NCI-H345 treated with DMSO at 0.1 percent for 48 hours (cell line): ENCODE results near the gene RILPL1.
"Not testable (repeated sequence)": the region's sequence is repeated elsewhere in the genome, so short reads cannot be mapped to it uniquely, and the experiment has no call there.

Experiments used
- DNase-seq: peaks from one replicate; lab custom pipeline; 2025; ENCODE audit not compliant: unreplicated experiment; lab: John Stamatoyannopoulos, UW

Gene RILPL1

GRCh38 chr12:123497065-123497464 lies 36.5 kb downstream of the RILPL1 start:
- DNase-seq = no peak

- DNase-seq = no peak
These were observed 39.2 kb downstream of the RILPL1 start for GRCh38 chr12:123494124-123494851.

GRCh38 chr12:123492339-123493039 lies 41.0 kb downstream of the RILPL1 start:
- DNase-seq = not testable (repeated sequence)

- DNase-seq = no peak
These were observed 42.0 kb downstream of the RILPL1 start for GRCh38 chr12:123491481-123491880.

GRCh38 chr12:123491056-123491455 lies 42.5 kb downstream of the RILPL1 start:
- no peak for DNase-seq

- no peak for DNase-seq
These were observed 43.4 kb downstream of the RILPL1 start for GRCh38 chr12:123490089-123490488.

GRCh38 chr12:123489580-123489979 lies 43.9 kb downstream of the RILPL1 start:
- no peak for DNase-seq

GRCh38 chr12:123488539-123489230 lies 44.8 kb downstream of the RILPL1 start:
- DNase-seq = no peak

- DNase-seq = no peak
These were observed 46.1 kb downstream of the RILPL1 start for GRCh38 chr12:123487428-123487827.

- no peak for DNase-seq
These were observed 47.8 kb downstream of the RILPL1 start for GRCh38 chr12:123485756-123486155.

- no peak for DNase-seq
These were observed 49.8 kb downstream of the RILPL1 start for GRCh38 chr12:123483602-123484248.

- no peak for DNase-seq
These were observed 50.6 kb downstream of the RILPL1 start for GRCh38 chr12:123482876-123483275.

GRCh38 chr12:123481251-123481650 lies 52.3 kb downstream of the RILPL1 start:
- not testable (repeated sequence) for DNase-seq

GRCh38 chr12:123479442-123480180 lies 53.9 kb downstream of the RILPL1 start:
- no peak for DNase-seq

GRCh38 chr12:123478762-123479161 lies 54.8 kb downstream of the RILPL1 start:
- DNase-seq = no peak

GRCh38 chr12:123478069-123478468 lies 55.5 kb downstream of the RILPL1 start:
- DNase-seq = no peak

GRCh38 chr12:123475246-123475703 lies 58.2 kb downstream of the RILPL1 start:
- DNase-seq = no peak

- DNase-seq = no peak
These were observed 58.9 kb downstream of the RILPL1 start for GRCh38 chr12:123474485-123475245.

- DNase-seq = no peak
These were observed 61.1 kb downstream of the RILPL1 start for GRCh38 chr12:123472438-123472849.
